ENCODE data around the gene LRRC45.

LRRC45 gene

DNA sequence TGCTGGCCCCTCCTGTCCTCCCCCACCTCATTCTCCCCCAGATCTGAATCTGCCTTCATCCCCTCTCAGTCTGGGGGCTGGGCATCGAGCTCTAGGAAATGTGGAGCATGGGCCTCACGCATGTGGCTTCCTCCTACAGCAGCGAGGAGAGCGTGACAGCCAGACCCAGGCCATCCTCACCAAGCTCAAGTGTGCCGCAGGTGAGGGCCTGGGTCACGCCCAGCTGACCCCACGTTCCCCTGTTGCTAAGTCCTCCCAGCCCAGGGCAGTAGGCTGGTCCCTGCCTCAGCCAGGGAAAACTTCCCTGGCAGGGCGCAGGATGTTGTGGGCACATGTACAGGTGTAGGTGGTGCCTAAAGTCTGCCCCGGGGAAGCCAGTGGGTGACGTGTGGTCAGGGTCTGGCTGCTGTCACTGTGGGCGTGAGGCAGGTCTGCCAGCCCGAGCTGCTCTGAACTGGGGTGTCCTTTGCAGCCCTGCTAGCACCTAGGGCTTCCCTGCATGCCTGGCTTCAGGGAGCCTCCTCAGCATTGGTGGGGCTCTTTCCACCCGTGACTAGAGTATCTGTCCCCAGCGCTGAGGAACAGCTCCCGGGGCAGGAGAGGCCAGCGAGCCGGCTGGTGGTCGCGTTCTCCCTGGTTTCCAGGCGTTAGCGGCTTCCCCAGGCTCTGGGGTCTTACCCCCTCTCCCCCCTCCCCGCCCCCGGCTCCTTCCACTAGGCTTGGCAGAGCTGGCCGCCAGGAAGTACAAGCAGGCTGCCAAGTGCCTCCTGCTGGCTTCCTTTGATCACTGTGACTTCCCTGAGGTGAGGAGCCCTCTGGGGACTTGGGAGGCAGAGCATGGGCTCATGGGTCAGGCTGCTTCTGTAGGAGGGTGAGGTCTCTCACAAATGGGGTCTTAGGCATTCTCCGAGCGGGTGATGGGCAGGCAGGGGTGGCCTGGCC lies 32.2 kb downstream of the LRRC45 start:
- ChIA-PET CTCF (interaction anchor here (1.3 to 1.7 kb wide), 2 partner anchors 17 to 25 kb away, joined by 5 to 9 read pairs; partner anchors contain the start of gene DCXR), POLR2A (interaction anchor here (0.6 to 14.2 kb wide), 8 partner anchors 9 to 482 kb away, joined by 3 to 96 read pairs (median 4); partner anchors contain the start of genes CENPX, DCXR, LRRC45 and RAC3)
- Histone ChIP-seq H3K4me1 (ENCODE audit: control insufficient read depth, insufficient read depth, low read length) (peaks cover 7% of the 10 kb centered on the region), H3K9me3 (ENCODE audit: control insufficient read depth, insufficient read depth, low read depth, low read length) (no peaks in the 10 kb centered on the region), H3K27ac (ENCODE audit: extremely low read depth, low read depth, low read length) (peak overlapping the region; percentile 37; the same call in 1 of the 2 replicates), H3K36me3 (ENCODE audit: control insufficient read depth in 2 of 2, insufficient read depth in 1 of 2, low read length in 2 of 2) (peaks cover 3 to 78% of the 10 kb centered on the region in 2 experiments; a peak in 2 of 3 replicates), H3K4me3 (ENCODE audit: low read depth, low read length) (no peak overlapping the region)
- TF ChIP-seq ZFP3 (tag by site-specific recombination; IDR thresholded peaks at IDR 0.05; ENCODE audit: low read depth) (no peak), KLF1 (tag by site-specific recombination; IDR thresholded peaks at IDR 0.05) (no peak), ZNF48 (tag by site-specific recombination; IDR thresholded peaks at IDR 0.05) (no peak), EGR2 (tag by site-specific recombination; IDR thresholded peaks at IDR 0.05; ENCODE audit: low read depth) (peak; percentile 88), ZNF169 (tag by site-specific recombination; IDR thresholded peaks at IDR 0.05) (no peak), IKZF3 (tag by site-specific recombination; IDR thresholded peaks at IDR 0.05) (0 out of 2 replicates have a peak, but pooled peaks have one; percentile 37), ZNF23 (tag by site-specific recombination; IDR thresholded peaks at IDR 0.05; ENCODE audit: borderline replicate concordance) (no peak), ZBTB17 (tag by site-specific recombination; IDR thresholded peaks at IDR 0.05) (no peak), ZIC2 (tag by site-specific recombination; IDR thresholded peaks at IDR 0.05) (peak; percentile 74), HOXD13 (CRISPR knock-in tag; IDR thresholded peaks at IDR 0.05; ENCODE audit: borderline replicate concordance) (no peak), FEZF1 (tag by site-specific recombination; IDR thresholded peaks at IDR 0.05) (0 out of 2 replicates have a peak, but pooled peaks have one; percentile 11), SP3 (tag by site-specific recombination; IDR thresholded peaks at IDR 0.05) (no peak), ZNF311 (tag by site-specific recombination; IDR thresholded peaks at IDR 0.05; ENCODE audit: borderline replicate concordance) (no peak), ZFHX2 (tag by site-specific recombination; conservative IDR thresholded peaks at IDR 0.05) (peak; percentile 86), ZNF423 (tag by site-specific recombination; IDR thresholded peaks at IDR 0.05) (peak; percentile 80; the same call in 1 of the 2 replicates)
- TF ChIP-seq, protein P1, sequence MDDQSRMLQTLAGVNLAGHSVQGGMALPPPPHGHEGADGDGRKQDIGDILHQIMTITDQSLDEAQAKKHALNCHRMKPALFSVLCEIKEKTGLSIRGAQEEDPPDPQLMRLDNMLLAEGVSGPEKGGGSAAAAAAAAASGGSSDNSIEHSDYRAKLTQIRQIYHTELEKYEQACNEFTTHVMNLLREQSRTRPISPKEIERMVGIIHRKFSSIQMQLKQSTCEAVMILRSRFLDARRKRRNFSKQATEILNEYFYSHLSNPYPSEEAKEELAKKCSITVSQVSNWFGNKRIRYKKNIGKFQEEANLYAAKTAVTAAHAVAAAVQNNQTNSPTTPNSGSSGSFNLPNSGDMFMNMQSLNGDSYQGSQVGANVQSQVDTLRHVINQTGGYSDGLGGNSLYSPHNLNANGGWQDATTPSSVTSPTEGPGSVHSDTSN (CRISPR knock-in tag; IDR thresholded peaks at IDR 0.05): peak; percentile 33; the same call in 1 of the 2 replicates
- TF ChIP-seq, protein P2, sequence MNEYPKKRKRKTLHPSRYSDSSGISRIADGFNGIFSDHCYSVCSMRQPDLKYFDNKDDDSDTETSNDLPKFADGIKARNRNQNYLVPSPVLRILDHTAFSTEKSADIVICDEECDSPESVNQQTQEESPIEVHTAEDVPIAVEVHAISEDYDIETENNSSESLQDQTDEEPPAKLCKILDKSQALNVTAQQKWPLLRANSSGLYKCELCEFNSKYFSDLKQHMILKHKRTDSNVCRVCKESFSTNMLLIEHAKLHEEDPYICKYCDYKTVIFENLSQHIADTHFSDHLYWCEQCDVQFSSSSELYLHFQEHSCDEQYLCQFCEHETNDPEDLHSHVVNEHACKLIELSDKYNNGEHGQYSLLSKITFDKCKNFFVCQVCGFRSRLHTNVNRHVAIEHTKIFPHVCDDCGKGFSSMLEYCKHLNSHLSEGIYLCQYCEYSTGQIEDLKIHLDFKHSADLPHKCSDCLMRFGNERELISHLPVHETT (tag by site-specific recombination; IDR thresholded peaks at IDR 0.05): no peak
- TF ChIP-seq, protein P3, sequence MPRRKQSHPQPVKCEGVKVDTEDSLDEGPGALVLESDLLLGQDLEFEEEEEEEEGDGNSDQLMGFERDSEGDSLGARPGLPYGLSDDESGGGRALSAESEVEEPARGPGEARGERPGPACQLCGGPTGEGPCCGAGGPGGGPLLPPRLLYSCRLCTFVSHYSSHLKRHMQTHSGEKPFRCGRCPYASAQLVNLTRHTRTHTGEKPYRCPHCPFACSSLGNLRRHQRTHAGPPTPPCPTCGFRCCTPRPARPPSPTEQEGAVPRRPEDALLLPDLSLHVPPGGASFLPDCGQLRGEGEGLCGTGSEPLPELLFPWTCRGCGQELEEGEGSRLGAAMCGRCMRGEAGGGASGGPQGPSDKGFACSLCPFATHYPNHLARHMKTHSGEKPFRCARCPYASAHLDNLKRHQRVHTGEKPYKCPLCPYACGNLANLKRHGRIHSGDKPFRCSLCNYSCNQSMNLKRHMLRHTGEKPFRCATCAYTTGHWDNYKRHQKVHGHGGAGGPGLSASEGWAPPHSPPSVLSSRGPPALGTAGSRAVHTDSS (tag by site-specific recombination; IDR thresholded peaks at IDR 0.05): no peak
- TF ChIP-seq, protein P4, sequence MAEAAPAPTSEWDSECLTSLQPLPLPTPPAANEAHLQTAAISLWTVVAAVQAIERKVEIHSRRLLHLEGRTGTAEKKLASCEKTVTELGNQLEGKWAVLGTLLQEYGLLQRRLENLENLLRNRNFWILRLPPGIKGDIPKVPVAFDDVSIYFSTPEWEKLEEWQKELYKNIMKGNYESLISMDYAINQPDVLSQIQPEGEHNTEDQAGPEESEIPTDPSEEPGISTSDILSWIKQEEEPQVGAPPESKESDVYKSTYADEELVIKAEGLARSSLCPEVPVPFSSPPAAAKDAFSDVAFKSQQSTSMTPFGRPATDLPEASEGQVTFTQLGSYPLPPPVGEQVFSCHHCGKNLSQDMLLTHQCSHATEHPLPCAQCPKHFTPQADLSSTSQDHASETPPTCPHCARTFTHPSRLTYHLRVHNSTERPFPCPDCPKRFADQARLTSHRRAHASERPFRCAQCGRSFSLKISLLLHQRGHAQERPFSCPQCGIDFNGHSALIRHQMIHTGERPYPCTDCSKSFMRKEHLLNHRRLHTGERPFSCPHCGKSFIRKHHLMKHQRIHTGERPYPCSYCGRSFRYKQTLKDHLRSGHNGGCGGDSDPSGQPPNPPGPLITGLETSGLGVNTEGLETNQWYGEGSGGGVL (tag by site-specific recombination; IDR thresholded peaks at IDR 0.05): no peak

Measured in HEK293 (cell line).